ENCODE results near the gene HOXC11.

HOXC11 gene

GRCh38 chr12:54022960-54023884, 50.3 kb downstream of the HOXC11 start:
- no peak for DNase-seq (ENCODE audit: low spot score)

- DNase-seq (ENCODE audit: low spot score) = no peak
Observed at GRCh38 chr12:54024127-54024526, 51.2 kb downstream of the HOXC11 start.

DNA sequence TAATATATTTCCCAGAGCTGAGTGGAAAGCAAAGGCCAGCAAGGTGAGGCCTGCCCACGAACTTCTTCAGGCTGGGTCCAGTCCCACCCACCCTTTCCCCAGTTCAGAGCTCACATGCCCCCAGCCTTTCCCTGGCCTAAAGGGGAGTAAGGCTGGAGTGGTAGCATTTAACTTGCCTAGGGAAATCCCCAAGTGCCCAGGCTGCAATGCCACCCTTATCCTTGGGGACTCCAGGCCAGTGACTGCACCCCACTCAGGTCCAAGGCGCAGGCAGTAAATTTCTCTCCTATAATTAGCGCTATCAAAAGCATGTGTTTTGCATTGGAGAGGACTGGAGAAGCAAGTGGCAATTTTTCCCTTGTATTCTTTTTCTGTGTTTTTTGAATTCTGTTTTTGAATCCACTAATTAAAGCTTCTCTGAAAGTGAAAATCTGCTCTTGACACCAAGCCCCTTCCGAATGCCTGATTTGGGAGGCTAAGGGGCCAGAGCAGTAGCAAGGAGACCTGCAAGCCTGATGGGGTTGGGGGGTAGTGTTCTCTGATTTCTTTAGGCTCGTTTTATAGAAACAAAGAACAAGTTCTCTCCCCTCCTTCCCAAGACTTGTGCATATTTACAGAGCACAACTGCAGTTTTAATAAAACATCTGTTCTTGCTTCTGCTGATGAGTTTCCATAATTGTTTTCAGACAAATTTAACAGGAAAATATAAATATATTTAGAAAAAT, 51.8 kb downstream of the HOXC11 start:
- DNase-seq (ENCODE audit: low spot score) = no peak

DNA sequence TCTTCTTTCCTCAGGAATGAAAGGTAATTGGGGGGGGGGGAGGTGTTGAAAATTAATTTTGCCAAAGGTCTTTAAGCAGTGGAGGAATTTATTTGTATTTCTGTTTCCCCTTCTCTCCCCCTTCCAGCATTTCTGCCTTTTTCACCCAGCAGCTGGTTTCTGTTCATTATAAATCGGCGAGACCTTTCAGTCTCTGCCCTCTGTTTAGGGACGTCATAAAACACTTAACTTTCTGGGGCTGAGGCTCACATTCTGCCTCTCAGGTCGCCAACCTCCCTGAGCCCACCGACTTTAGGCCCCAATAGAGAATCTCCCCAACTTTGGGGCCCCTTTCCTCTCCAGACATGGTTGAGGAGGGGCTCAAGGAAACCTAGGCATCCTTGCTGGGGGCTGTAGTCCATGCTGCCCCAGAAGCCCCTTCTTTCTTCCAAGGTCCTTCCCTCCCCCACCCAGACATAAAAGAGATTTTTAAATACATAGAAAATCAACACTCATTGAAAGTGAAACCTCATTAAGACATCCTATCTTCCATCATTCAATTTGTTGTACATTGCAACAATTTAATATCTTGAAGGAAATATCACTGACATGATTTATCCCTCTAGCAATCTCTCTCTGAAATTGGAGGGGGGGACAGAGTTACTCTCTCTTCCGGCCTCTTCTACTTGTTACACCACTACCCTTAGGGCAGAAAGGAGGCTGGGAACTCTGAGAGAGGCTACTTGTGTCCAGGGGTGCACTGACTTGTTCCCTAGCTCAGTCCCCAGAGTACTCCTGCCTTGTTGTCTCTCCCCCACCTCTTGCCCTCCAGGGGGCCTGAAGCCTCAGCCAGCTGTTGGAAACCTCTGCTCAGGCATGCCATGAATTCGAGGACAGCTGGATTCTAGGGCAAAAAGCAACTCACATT, 52.8 kb downstream of the HOXC11 start:
- DNase-seq (ENCODE audit: low spot score) = no peak

- DNase-seq (ENCODE audit: low spot score) = no peak
Observed at GRCh38 chr12:54026640-54027441, 53.9 kb downstream of the HOXC11 start.
